Duodenal mucosa (tissue), 2 donors: ENCODE results near the gene FOXG1.
A peak's percentile ranks its signal among the peaks of the same experiment; 100 is the strongest.

Source experiments
- H3K27ac ChIP-seq: one replicate; pipeline ENCODE4 v1.7.0; 2013; ENCODE audit warnings: low read depth, low read length
- H3K27me3 ChIP-seq, 2 donors: one replicate each; pipeline ENCODE4 v1.7.0; 2013; ENCODE audit warnings: low read length in 2 of 2, control low read depth in 1 of 2; ENCODE audit not compliant: insufficient read depth in 2 of 2, control insufficient read depth in 1 of 2
- H3K36me3 ChIP-seq, 2 donors: one replicate each; pipeline ENCODE4 v1.7.0; 2013; ENCODE audit warnings: low read length in 2 of 2, control low read depth in 1 of 2; ENCODE audit not compliant: insufficient read depth in 2 of 2, control insufficient read depth in 1 of 2
- H3K4me1 ChIP-seq, 2 donors: one replicate each; pipeline ENCODE4 v1.7.0; 2013; ENCODE audit warnings: low read length in 2 of 2, control low read depth in 1 of 2; ENCODE audit not compliant: insufficient read depth in 2 of 2, control insufficient read depth in 1 of 2
- H3K4me3 ChIP-seq, 2 donors: one replicate each; pipeline ENCODE4 v1.7.0; 2013; ENCODE audit warnings: low read length in 2 of 2, low read depth in 1 of 2
- H3K9ac ChIP-seq, 2 donors: one replicate each; pipeline ENCODE4 v1.7.0; 2013; ENCODE audit warnings: low read length in 2 of 2, low read depth in 1 of 2
- H3K9me3 ChIP-seq, 2 donors: one replicate each; pipeline ENCODE4 v1.7.0; 2013; ENCODE audit warnings: low read length in 2 of 2, control low read depth in 1 of 2; ENCODE audit not compliant: control insufficient read depth in 1 of 2

The FOXG1 gene

GRCh38 chr14:28777471-28778137, 11.0 kb downstream of the FOXG1 start:
- Histone ChIP-seq H3K27ac (no peak overlapping the region), H3K9ac (no peak overlapping the region), H3K36me3 (no peaks in the 10 kb centered on the region), H3K4me1 (no peaks in the 10 kb centered on the region), H3K27me3 (peaks cover 29 to 56% of the 10 kb centered on the region in 2 donors), H3K9me3 (no peaks in the 10 kb centered on the region), H3K4me3 (no peak overlapping the region)

GRCh38 chr14:28778138-28779117, 11.8 kb downstream of the FOXG1 start:
- H3K27ac ChIP-seq, result no peak overlapping the region
- H3K4me1 ChIP-seq, result no peaks in the 10 kb centered on the region
- peaks cover 24 to 50% of the 10 kb centered on the region in 2 donors for H3K27me3 ChIP-seq
- no peak overlapping the region for H3K9ac ChIP-seq
- no peaks in the 10 kb centered on the region for H3K36me3 ChIP-seq
- no peak overlapping the region for H3K4me3 ChIP-seq
- no peaks in the 10 kb centered on the region for H3K9me3 ChIP-seq

GRCh38 chr14:28779456-28779855, 12.9 kb downstream of the FOXG1 start:
- peaks cover 15 to 46% of the 10 kb centered on the region in 2 donors for H3K27me3 ChIP-seq

GRCh38 chr14:28780843-28781820, 14.5 kb downstream of the FOXG1 start:
- peaks cover 14 to 44% of the 10 kb centered on the region in 2 donors for H3K27me3 ChIP-seq
- no peak overlapping the region for H3K27ac ChIP-seq
- H3K9ac ChIP-seq, result no peak overlapping the region
- H3K4me3 ChIP-seq, result no peak overlapping the region
- no peaks in the 10 kb centered on the region for H3K36me3 ChIP-seq
- H3K9me3 ChIP-seq, result no peaks in the 10 kb centered on the region
- H3K4me1 ChIP-seq, result no peaks in the 10 kb centered on the region

More at GRCh38 chr14:28779456-28779855, 12.9 kb downstream of the FOXG1 start:
- Histone ChIP-seq H3K9me3 (no peaks in the 10 kb centered on the region), H3K4me3 (no peak overlapping the region), H3K9ac (no peak overlapping the region), H3K36me3 (no peaks in the 10 kb centered on the region), H3K27ac (no peak overlapping the region), H3K4me1 (no peaks in the 10 kb centered on the region)

- Histone ChIP-seq H3K27me3 (peaks cover 14 to 38% of the 10 kb centered on the region in 2 donors), H3K27ac (no peak overlapping the region)
Measured at GRCh38 chr14:28782301-28782700, 15.7 kb downstream of the FOXG1 start.

GRCh38 chr14:28783664-28784063, 17.1 kb downstream of the FOXG1 start:
- H3K4me3 ChIP-seq, result no peak overlapping the region
- no peak overlapping the region for H3K9ac ChIP-seq
- H3K27me3 ChIP-seq, result peaks cover 8 to 28% of the 10 kb centered on the region in 2 donors
- no peak overlapping the region for H3K27ac ChIP-seq
- H3K9me3 ChIP-seq, result no peaks in the 10 kb centered on the region
- no peaks in the 10 kb centered on the region for H3K36me3 ChIP-seq
- H3K4me1 ChIP-seq, result no peaks in the 10 kb centered on the region

More at GRCh38 chr14:28782301-28782700, 15.7 kb downstream of the FOXG1 start:
- H3K4me3 ChIP-seq, result no peak overlapping the region
- no peak overlapping the region for H3K9ac ChIP-seq
- no peaks in the 10 kb centered on the region for H3K36me3 ChIP-seq
- H3K4me1 ChIP-seq, result no peaks in the 10 kb centered on the region
- H3K9me3 ChIP-seq, result no peaks in the 10 kb centered on the region

- no peaks in the 10 kb centered on the region for H3K9me3 ChIP-seq
- no peak overlapping the region for H3K27ac ChIP-seq
- peaks cover 8 to 27% of the 10 kb centered on the region in 2 donors for H3K27me3 ChIP-seq
- no peaks in the 10 kb centered on the region for H3K4me1 ChIP-seq
- H3K9ac ChIP-seq, result no peak overlapping the region
- H3K4me3 ChIP-seq, result no peak overlapping the region
- no peaks in the 10 kb centered on the region for H3K36me3 ChIP-seq
Measured at GRCh38 chr14:28784096-28785048, 17.8 kb downstream of the FOXG1 start.

GRCh38 chr14:28785096-28785952, 18.7 kb downstream of the FOXG1 start:
- no peak overlapping the region for H3K9ac ChIP-seq
- no peaks in the 10 kb centered on the region for H3K36me3 ChIP-seq
- H3K9me3 ChIP-seq, result no peaks in the 10 kb centered on the region
- H3K27me3 ChIP-seq, result peaks cover 8 to 25% of the 10 kb centered on the region in 2 donors
- H3K27ac ChIP-seq, result no peak overlapping the region
- peak overlapping the region in 1 of 2 donors; percentile 3 for H3K4me3 ChIP-seq
- no peaks in the 10 kb centered on the region for H3K4me1 ChIP-seq
